Measurements from ENCODE around the gene DACH1.
"Not testable (repeated sequence)": the region's sequence is repeated elsewhere in the genome, so short reads cannot be mapped to it uniquely, and the experiment has no call there.

DACH1 gene

GRCh38 chr13:71866335-71867130 lies 471 bp downstream of the DACH1 start:
- in situ Hi-C loops (cut with MboI; ENCODE audit: low sequenced_read_pairs): no loop called here

GRCh38 chr13:71865874-71866334 lies 1.1 kb downstream of the DACH1 start:
- in situ Hi-C loops (cut with MboI; ENCODE audit: low sequenced_read_pairs): no loop called here

GRCh38 chr13:71864986-71865873 lies 1.8 kb downstream of the DACH1 start:
- in situ Hi-C loops (cut with MboI; ENCODE audit: low sequenced_read_pairs): no loop called here

GRCh38 chr13:71864094-71864985 lies 2.7 kb downstream of the DACH1 start:
- in situ Hi-C loops (cut with MboI; ENCODE audit: low sequenced_read_pairs): no loop called here

GRCh38 chr13:71863254-71863865 lies 3.6 kb downstream of the DACH1 start:
- in situ Hi-C loops (cut with MboI; ENCODE audit: low sequenced_read_pairs): no loop called here

- in situ Hi-C loops (cut with MboI; ENCODE audit: low sequenced_read_pairs): no loop called here
Measured at GRCh38 chr13:71862459-71862943, 4.5 kb downstream of the DACH1 start.

- in situ Hi-C loops (cut with MboI; ENCODE audit: low sequenced_read_pairs): no loop called here
Measured at GRCh38 chr13:71861769-71862458, 5.1 kb downstream of the DACH1 start.

GRCh38 chr13:71860547-71861138 lies 6.4 kb downstream of the DACH1 start:
- in situ Hi-C loops (cut with MboI; ENCODE audit: low sequenced_read_pairs): no loop called here

- in situ Hi-C loops (cut with MboI; ENCODE audit: low sequenced_read_pairs): no loop called here
Measured at GRCh38 chr13:71858647-71859046, 8.4 kb downstream of the DACH1 start.

GRCh38 chr13:71856548-71857043 lies 10.4 kb downstream of the DACH1 start:
- in situ Hi-C loops (cut with MboI; ENCODE audit: low sequenced_read_pairs): no loop called here

GRCh38 chr13:71854401-71854800 lies 12.6 kb downstream of the DACH1 start:
- in situ Hi-C loops (cut with MboI; ENCODE audit: low sequenced_read_pairs): no loop called here

- in situ Hi-C loops (cut with MboI; ENCODE audit: low sequenced_read_pairs): no loop called here
Measured at GRCh38 chr13:71853725-71854124, 13.3 kb downstream of the DACH1 start.

GRCh38 chr13:71852736-71853135 lies 14.3 kb downstream of the DACH1 start:
- in situ Hi-C loops (cut with MboI; ENCODE audit: low sequenced_read_pairs): no loop called here

GRCh38 chr13:71851498-71852409 lies 15.2 kb downstream of the DACH1 start:
- in situ Hi-C loops (cut with MboI; ENCODE audit: low sequenced_read_pairs): no loop called here

GRCh38 chr13:71842003-71842402 lies 25.0 kb downstream of the DACH1 start:
- in situ Hi-C loops (cut with MboI; ENCODE audit: low sequenced_read_pairs): no loop called here

GRCh38 chr13:71838842-71839241 lies 28.2 kb downstream of the DACH1 start:
- in situ Hi-C loops (cut with MboI; ENCODE audit: low sequenced_read_pairs): no loop called here

- in situ Hi-C loops (cut with MboI; ENCODE audit: low sequenced_read_pairs): not testable (repeated sequence)
Measured at GRCh38 chr13:71837582-71837981, 29.4 kb downstream of the DACH1 start.

- in situ Hi-C loops (cut with MboI; ENCODE audit: low sequenced_read_pairs): no loop called here
Measured at GRCh38 chr13:71831716-71832115, 35.3 kb downstream of the DACH1 start.

Data from hTERT RPE-1 (cell line).